ENCODE measurements around the gene FSHR. TPM values are rescaled to one million over a fixed set of nuclear protein-coding genes. Genes with fewer than 3 reads are reported as not detected.

Gene FSHR
- total and polyA plus RNA-seq, 2 of the 8 experiments (the other 6 are each of a cell fraction or from before 2014, with no cell fraction given) = not detected

- no peak for TF ChIP-seq NRF1 (IDR thresholded peaks at IDR 0.05; ENCODE audit: low read depth, low read length)
- no peak for TF ChIP-seq CBX8 (IDR thresholded peaks at IDR 0.05; ENCODE audit: borderline replicate concordance, low read depth, low read length)
- TF ChIP-seq SIN3A (conservative IDR thresholded peaks at IDR 0.05 in 1 of 2, IDR thresholded peaks at IDR 0.05 in 1 of 2; ENCODE audit: low read depth in 1 of 2, low read length in 2 of 2) = no peak
Measured at GRCh38 chr2:48979691-48980090, 174.6 kb downstream of the FSHR start (continued).
